ENCODE data around the gene TMEM174. TPM values are rescaled to one million over a fixed set of nuclear protein-coding genes. Genes with fewer than 3 reads are reported as not detected.

Gene TMEM174
- total RNA-seq, 1 experiment from 2014 or later, result not detected

- in situ Hi-C loops (cut with HindIII; ENCODE audit: low sequenced_read_pairs), result no loop called here
- DNase-seq (ENCODE audit: low spot score), result no peak
These were observed 20.3 kb upstream of the TMEM174 start for GRCh38 chr5:73152411-73153388.

GRCh38 chr5:73153513-73153912 is 19.5 kb upstream of the TMEM174 start:
- no peak for DNase-seq (ENCODE audit: low spot score)
- in situ Hi-C loops (cut with HindIII; ENCODE audit: low sequenced_read_pairs), result no loop called here

- no peak for DNase-seq (ENCODE audit: low spot score)
- in situ Hi-C loops (cut with HindIII; ENCODE audit: low sequenced_read_pairs), result no loop called here
These were observed 18.6 kb upstream of the TMEM174 start for GRCh38 chr5:73154208-73155006.

GRCh38 chr5:73155271-73156222 is 17.4 kb upstream of the TMEM174 start:
- in situ Hi-C loops (cut with HindIII; ENCODE audit: low sequenced_read_pairs), result no loop called here
- no peak for DNase-seq (ENCODE audit: low spot score)

- no peak for DNase-seq (ENCODE audit: low spot score)
- in situ Hi-C loops (cut with HindIII; ENCODE audit: low sequenced_read_pairs), result no loop called here
These were observed 15.3 kb upstream of the TMEM174 start for GRCh38 chr5:73157414-73158303.

- DNase-seq (ENCODE audit: low spot score), result no peak
- in situ Hi-C loops (cut with HindIII; ENCODE audit: low sequenced_read_pairs), result no loop called here
These were observed 14.7 kb upstream of the TMEM174 start for GRCh38 chr5:73158313-73158712.

- DNase-seq (ENCODE audit: low spot score), result no peak
These were observed 12.7 kb upstream of the TMEM174 start for GRCh38 chr5:73160239-73160671.

GRCh38 chr5:73170522-73170921 is 2.5 kb upstream of the TMEM174 start:
- DNase-seq (ENCODE audit: low spot score), result peak; percentile 10
- in situ Hi-C loops (cut with HindIII; ENCODE audit: low sequenced_read_pairs), result no loop called here

More at GRCh38 chr5:73160239-73160671, 12.7 kb upstream of the TMEM174 start:
- in situ Hi-C loops (cut with HindIII; ENCODE audit: low sequenced_read_pairs), result no loop called here

- DNase-seq (ENCODE audit: low spot score), result no peak
- in situ Hi-C loops (cut with HindIII; ENCODE audit: low sequenced_read_pairs), result no loop called here
These were observed 1.5 kb upstream of the TMEM174 start for GRCh38 chr5:73171495-73171894.

- in situ Hi-C loops (cut with HindIII; ENCODE audit: low sequenced_read_pairs), result no loop called here
- DNase-seq (ENCODE audit: low spot score), result no peak
These were observed 1.3 kb downstream of the TMEM174 start for GRCh38 chr5:73174100-73174815.

GRCh38 chr5:73176250-73176649 is 3.3 kb downstream of the TMEM174 start:
- no peak for DNase-seq (ENCODE audit: low spot score)
- in situ Hi-C loops (cut with HindIII; ENCODE audit: low sequenced_read_pairs), result no loop called here

GRCh38 chr5:73178265-73178664 is 5.3 kb downstream of the TMEM174 start:
- in situ Hi-C loops (cut with HindIII; ENCODE audit: low sequenced_read_pairs), result no loop called here
- DNase-seq (ENCODE audit: low spot score), result no peak

- in situ Hi-C loops (cut with HindIII; ENCODE audit: low sequenced_read_pairs), result no loop called here
- DNase-seq (ENCODE audit: low spot score), result no peak
These were observed 6.7 kb downstream of the TMEM174 start for GRCh38 chr5:73179730-73180129.

GRCh38 chr5:73180566-73180965 is 7.6 kb downstream of the TMEM174 start:
- no peak for DNase-seq (ENCODE audit: low spot score)
- in situ Hi-C loops (cut with HindIII; ENCODE audit: low sequenced_read_pairs), result no loop called here

GRCh38 chr5:73182307-73182706 is 9.3 kb downstream of the TMEM174 start:
- in situ Hi-C loops (cut with HindIII; ENCODE audit: low sequenced_read_pairs), result no loop called here
- no peak for DNase-seq (ENCODE audit: low spot score)

GRCh38 chr5:73183000-73183399 is 10.0 kb downstream of the TMEM174 start:
- in situ Hi-C loops (cut with HindIII; ENCODE audit: low sequenced_read_pairs), result no loop called here

GRCh38 chr5:73183481-73183891 is 10.5 kb downstream of the TMEM174 start:
- in situ Hi-C loops (cut with HindIII; ENCODE audit: low sequenced_read_pairs), result no loop called here
- DNase-seq (ENCODE audit: low spot score), result no peak

More at GRCh38 chr5:73183000-73183399, 10.0 kb downstream of the TMEM174 start:
- no peak for DNase-seq (ENCODE audit: low spot score)

All from G401 (cell line).